DND-41 (cell line): ENCODE data around the gene FBXL2.

ENCODE experiments used
- ATAC-seq: fragments of 200-7000 bp; cut with Tn5 transposase; 3 replicates; pipeline ENCODE4 v1.9.1; 2021; ENCODE audit warnings: low read depth; ENCODE audit not compliant: insufficient read depth
- DNase-seq: peaks from one replicate; pipeline ENCODE4 v3.0.0-alpha.2; 2020
- H2AFZ ChIP-seq: 2 replicates; pipeline ENCODE4 v1.6.0; 2012; ENCODE audit warnings: low read depth, low read length
- H3K27ac ChIP-seq: 2 replicates; pipeline ENCODE4 v1.5.1; 2012; ENCODE audit warnings: low read length, inconsistent platforms
- H3K27me3 ChIP-seq: fragments of 200-600 bp; sonication (generic); 2 replicates; pipeline ENCODE4 v1.6.0; 2012; ENCODE audit warnings: low read length, mild to moderate bottlenecking, inconsistent platforms; ENCODE audit not compliant: insufficient read depth, poor library complexity
- H3K36me3 ChIP-seq: 2 replicates; pipeline ENCODE4 v1.5.1; 2012; ENCODE audit warnings: low read length, inconsistent platforms; ENCODE audit not compliant: insufficient read depth
- H3K4me1 ChIP-seq: 2 replicates; pipeline ENCODE4 v1.5.1; 2012; ENCODE audit warnings: mild to moderate bottlenecking, low read length; ENCODE audit not compliant: insufficient read depth
- H3K4me2 ChIP-seq: 2 replicates; pipeline ENCODE4 v1.6.0; 2012; ENCODE audit warnings: mild to moderate bottlenecking, moderate library complexity, low read length, inconsistent platforms; ENCODE audit not compliant: insufficient read depth
- H3K4me3 ChIP-seq, 2 experiments: fragments of 200-600 bp in 1 of 2; shearing (Covaris generic) in 1 of 2; 2 replicates each; pipeline ENCODE4 v1.5.1; 2012 to 2016; ENCODE audit warnings: inconsistent platforms in 2 of 2, low read length in 2 of 2, mild to moderate bottlenecking in 2 of 2, low read depth in 1 of 2, moderate library complexity in 1 of 2
- H3K79me2 ChIP-seq: 2 replicates; pipeline ENCODE4 v1.6.0; 2012; ENCODE audit warnings: low read length, inconsistent platforms; ENCODE audit not compliant: insufficient read depth
- H3K9ac ChIP-seq: 2 replicates; pipeline ENCODE4 v1.6.0; 2012; ENCODE audit warnings: low read depth, mild to moderate bottlenecking, inconsistent platforms, low read length, moderate library complexity
- H3K9me3 ChIP-seq: 2 replicates; pipeline ENCODE4 v1.5.1; 2012; ENCODE audit warnings: low read length, moderate library complexity, mild to moderate bottlenecking, inconsistent platforms; ENCODE audit not compliant: insufficient read depth, severe bottlenecking
- H4K20me1 ChIP-seq: 2 replicates; pipeline ENCODE4 v1.6.0; 2012; ENCODE audit warnings: low read length; ENCODE audit not compliant: insufficient read depth
- EZH2 ChIP-seq: IDR thresholded peaks from 3 replicates; pipeline ENCODE4 v1.6.1; 2012; ENCODE audit warnings: borderline replicate concordance, low read depth, mild to moderate bottlenecking, moderate library complexity, low read length, inconsistent platforms; ENCODE audit not compliant: severe bottlenecking
- TF ChIP-seq, protein P1 (sequence below): IDR thresholded peaks from 2 replicates; pipeline ENCODE4 v1.5.1; 2012; ENCODE audit warnings: borderline replicate concordance, low read length, moderate library complexity, mild to moderate bottlenecking; ENCODE audit not compliant: poor library complexity, severe bottlenecking; ENCODE audit errors: extremely low read depth

FBXL2 gene

DNA sequence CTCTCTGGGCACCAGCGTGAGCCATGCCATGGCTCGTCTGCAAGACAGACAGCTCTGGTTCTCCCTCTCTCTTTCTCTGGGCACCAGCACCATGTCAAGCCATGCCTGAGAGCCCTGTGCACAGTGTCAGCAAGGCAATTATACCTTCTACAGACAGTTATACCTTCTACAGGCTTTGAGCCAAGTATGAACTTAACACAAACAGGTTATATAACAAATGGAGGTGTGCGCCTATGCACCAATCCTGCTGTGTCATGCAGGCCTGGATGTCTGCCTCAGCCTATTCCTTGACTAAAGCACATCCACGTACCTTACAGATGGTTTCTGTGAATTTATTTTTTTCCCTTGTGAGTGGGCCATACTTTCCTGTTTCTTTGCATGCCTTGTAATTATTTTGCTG is 5.9 kb upstream of the FBXL2 start:
- no peak for ATAC-seq
- Histone ChIP-seq H3K27me3 (no peaks in the 10 kb centered on the region), H4K20me1 (no peaks in the 10 kb centered on the region), H3K36me3 (no peaks in the 10 kb centered on the region), H3K27ac (no peak overlapping the region), H3K79me2 (no peaks in the 10 kb centered on the region), H3K9ac (no peak overlapping the region), H3K4me2 (no peak overlapping the region), H3K4me3 (no peak overlapping the region), H3K4me1 (no peaks in the 10 kb centered on the region), H2AFZ (no peak overlapping the region), H3K9me3 (peaks cover 4% of the 10 kb centered on the region)
- DNase-seq = no peak
- TF ChIP-seq, protein P1, sequence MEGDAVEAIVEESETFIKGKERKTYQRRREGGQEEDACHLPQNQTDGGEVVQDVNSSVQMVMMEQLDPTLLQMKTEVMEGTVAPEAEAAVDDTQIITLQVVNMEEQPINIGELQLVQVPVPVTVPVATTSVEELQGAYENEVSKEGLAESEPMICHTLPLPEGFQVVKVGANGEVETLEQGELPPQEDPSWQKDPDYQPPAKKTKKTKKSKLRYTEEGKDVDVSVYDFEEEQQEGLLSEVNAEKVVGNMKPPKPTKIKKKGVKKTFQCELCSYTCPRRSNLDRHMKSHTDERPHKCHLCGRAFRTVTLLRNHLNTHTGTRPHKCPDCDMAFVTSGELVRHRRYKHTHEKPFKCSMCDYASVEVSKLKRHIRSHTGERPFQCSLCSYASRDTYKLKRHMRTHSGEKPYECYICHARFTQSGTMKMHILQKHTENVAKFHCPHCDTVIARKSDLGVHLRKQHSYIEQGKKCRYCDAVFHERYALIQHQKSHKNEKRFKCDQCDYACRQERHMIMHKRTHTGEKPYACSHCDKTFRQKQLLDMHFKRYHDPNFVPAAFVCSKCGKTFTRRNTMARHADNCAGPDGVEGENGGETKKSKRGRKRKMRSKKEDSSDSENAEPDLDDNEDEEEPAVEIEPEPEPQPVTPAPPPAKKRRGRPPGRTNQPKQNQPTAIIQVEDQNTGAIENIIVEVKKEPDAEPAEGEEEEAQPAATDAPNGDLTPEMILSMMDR = no peak
- no peak for TF ChIP-seq EZH2

DNA sequence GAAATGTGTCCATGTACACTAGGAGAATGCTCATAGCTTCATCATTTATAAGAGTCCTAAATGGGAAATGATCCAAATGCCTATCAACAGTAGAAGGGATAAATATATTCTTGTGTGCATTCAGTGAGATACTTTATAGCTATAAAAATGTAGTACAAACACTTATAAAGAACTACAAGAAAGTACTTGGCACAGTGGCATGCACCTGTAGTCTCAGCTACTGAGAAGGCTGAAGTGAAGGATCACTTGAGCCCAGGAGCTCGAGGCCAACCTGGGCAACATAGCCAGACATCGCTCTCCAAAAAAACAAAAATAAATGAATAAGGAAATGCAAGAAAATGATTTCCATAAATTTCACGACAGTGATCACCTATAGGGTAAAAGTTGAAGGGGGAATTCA is 3.6 kb upstream of the FBXL2 start:
- H3K9ac ChIP-seq = no peak overlapping the region
- H3K4me1 ChIP-seq = no peaks in the 10 kb centered on the region
- no peak for TF ChIP-seq EZH2
- TF ChIP-seq, protein P1 = no peak
- H3K4me3 ChIP-seq = no peak overlapping the region
- no peak overlapping the region for H3K27ac ChIP-seq
- no peaks in the 10 kb centered on the region for H4K20me1 ChIP-seq
- no peaks in the 10 kb centered on the region for H3K27me3 ChIP-seq
- no peak overlapping the region for H3K4me2 ChIP-seq
- no peaks in the 10 kb centered on the region for H3K79me2 ChIP-seq
- H3K9me3 ChIP-seq = peaks cover 4% of the 10 kb centered on the region
- H2AFZ ChIP-seq = no peak overlapping the region
- DNase-seq (no peak), ATAC-seq (no peak)
- no peaks in the 10 kb centered on the region for H3K36me3 ChIP-seq

DNA sequence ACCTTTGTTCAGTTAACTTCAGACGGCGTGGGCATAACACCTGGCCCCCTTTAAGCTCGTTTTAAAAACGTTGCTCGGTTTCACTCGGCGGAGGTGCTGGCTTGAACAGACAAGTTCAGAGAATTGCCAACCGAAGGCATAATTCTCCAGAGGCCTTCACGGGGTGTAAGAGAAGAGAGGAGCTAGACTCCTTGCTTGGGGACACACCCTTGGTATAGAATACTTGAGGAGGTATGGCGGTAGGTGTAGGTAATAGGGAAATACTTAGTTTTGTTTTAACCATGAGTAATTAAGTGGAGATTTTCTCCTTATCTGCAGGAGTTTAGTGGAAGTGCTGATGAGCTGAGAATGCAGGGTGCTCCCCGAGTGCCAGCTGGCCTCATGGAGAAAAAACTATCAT is 921 bp downstream of the FBXL2 start:
- Histone ChIP-seq H4K20me1 (no peaks in the 10 kb centered on the region), H3K9me3 (no peaks in the 10 kb centered on the region), H3K79me2 (no peaks in the 10 kb centered on the region), H3K4me2 (no peak overlapping the region), H3K4me3 (no peak overlapping the region), H3K27ac (no peak overlapping the region), H3K36me3 (no peaks in the 10 kb centered on the region), H3K27me3 (no peaks in the 10 kb centered on the region), H3K4me1 (no peaks in the 10 kb centered on the region), H2AFZ (no peak overlapping the region), H3K9ac (no peak overlapping the region)
- ATAC-seq (no peak), DNase-seq (no peak)
- TF ChIP-seq, protein P1 = no peak
- TF ChIP-seq EZH2 = no peak
